Measurements from ENCODE around the gene CNTNAP2. TPM values are rescaled to one million over a fixed set of nuclear protein-coding genes. Genes with fewer than 3 reads are reported as not detected.

CNTNAP2 gene
- total and polyA plus RNA-seq, 9 of the 15 experiments (the other 6 are each of a cell fraction or from before 2014, with no cell fraction given), result 0.04 to 0.62 (median 0.09) TPM; not detected in 4

- intact Hi-C loops (cut with micrococcal nuclease) (no loop called here), in situ Hi-C loops (cut with MboI) (loop anchor here (5.0 kb wide), 1 partner anchor 40 kb away; no protein-coding TSS in a partner anchor)
- TF ChIP-seq TARDBP (IDR thresholded peaks at IDR 0.05) (no peak), NFE2 (IDR thresholded peaks at IDR 0.05; ENCODE audit: low read depth) (no peak), HNRNPLL (IDR thresholded peaks at IDR 0.05; ENCODE audit: low read depth, low read length, poor library complexity, severe bottlenecking) (no peak), MEIS2 (IDR thresholded peaks at IDR 0.05; ENCODE audit: partially characterized antibody) (no peak), HIVEP1 (CRISPR knock-in tag; IDR thresholded peaks at IDR 0.05) (no peak), SPI1 (IDR thresholded peaks at IDR 0.05; ENCODE audit: borderline replicate concordance, low read depth, low read length) (no peak), NUFIP1 (IDR thresholded peaks at IDR 0.05; ENCODE audit: partially characterized antibody) (no peak), ZNF644 (tag; IDR thresholded peaks at IDR 0.05; ENCODE audit: low read depth) (no peak), E2F1 (CRISPR knock-in tag; IDR thresholded peaks at IDR 0.05) (no peak), FOXA1 (IDR thresholded peaks at IDR 0.05; ENCODE audit: borderline replicate concordance) (no peak), POLR2H (tag; IDR thresholded peaks at IDR 0.05; ENCODE audit: low read depth) (no peak), ZNF174 (CRISPR knock-in tag; IDR thresholded peaks at IDR 0.05) (no peak), SMARCA4 (IDR thresholded peaks at IDR 0.05) (no peak), USF2 (CRISPR knock-in tag; IDR thresholded peaks at IDR 0.05) (no peak), NR4A1 (CRISPR knock-in tag; IDR thresholded peaks at IDR 0.05) (no peak), NR4A1 (tag; IDR thresholded peaks at IDR 0.05) (no peak), PHF8 (IDR thresholded peaks at IDR 0.05; ENCODE audit: borderline replicate concordance, low read length) (no peak)
- TF ChIP-seq, protein P1, sequence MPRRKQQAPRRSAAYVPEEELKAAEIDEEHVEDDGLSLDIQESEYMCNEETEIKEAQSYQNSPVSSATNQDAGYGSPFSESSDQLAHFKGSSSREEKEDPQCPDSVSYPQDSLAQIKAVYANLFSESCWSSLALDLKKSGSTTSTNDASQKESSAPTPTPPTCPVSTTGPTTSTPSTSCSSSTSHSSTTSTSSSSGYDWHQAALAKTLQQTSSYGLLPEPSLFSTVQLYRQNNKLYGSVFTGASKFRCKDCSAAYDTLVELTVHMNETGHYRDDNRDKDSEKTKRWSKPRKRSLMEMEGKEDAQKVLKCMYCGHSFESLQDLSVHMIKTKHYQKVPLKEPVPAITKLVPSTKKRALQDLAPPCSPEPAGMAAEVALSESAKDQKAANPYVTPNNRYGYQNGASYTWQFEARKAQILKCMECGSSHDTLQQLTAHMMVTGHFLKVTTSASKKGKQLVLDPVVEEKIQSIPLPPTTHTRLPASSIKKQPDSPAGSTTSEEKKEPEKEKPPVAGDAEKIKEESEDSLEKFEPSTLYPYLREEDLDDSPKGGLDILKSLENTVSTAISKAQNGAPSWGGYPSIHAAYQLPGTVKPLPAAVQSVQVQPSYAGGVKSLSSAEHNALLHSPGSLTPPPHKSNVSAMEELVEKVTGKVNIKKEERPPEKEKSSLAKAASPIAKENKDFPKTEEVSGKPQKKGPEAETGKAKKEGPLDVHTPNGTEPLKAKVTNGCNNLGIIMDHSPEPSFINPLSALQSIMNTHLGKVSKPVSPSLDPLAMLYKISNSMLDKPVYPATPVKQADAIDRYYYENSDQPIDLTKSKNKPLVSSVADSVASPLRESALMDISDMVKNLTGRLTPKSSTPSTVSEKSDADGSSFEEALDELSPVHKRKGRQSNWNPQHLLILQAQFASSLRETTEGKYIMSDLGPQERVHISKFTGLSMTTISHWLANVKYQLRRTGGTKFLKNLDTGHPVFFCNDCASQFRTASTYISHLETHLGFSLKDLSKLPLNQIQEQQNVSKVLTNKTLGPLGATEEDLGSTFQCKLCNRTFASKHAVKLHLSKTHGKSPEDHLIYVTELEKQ (CRISPR knock-in tag; IDR thresholded peaks at IDR 0.05), result no peak
- H4K20me1 ChIP-seq (replicated peaks; ENCODE audit: control insufficient read depth, insufficient read depth, low read length), result 0 out of 2 replicates have a peak, but pooled peaks cover 5% of the 10 kb centered on the region
- no peak overlapping the region for H2AFZ ChIP-seq (ENCODE audit: low read depth, low read length)
- 0% methylated on average over 4 of the region's 4 CpGs for WGBS (ENCODE audit: insufficient coverage, low coverage, missing lambda C conversion rate)
- no peaks in the 10 kb centered on the region for H3K36me3 ChIP-seq (ENCODE audit: control insufficient read depth, insufficient read depth, low read length)
- POLR2A ChIA-PET, result no interaction called here
- H3K9ac ChIP-seq (ENCODE audit: insufficient read depth in 1 of 2, low read depth in 2 of 2, low read length in 2 of 2), result no peak overlapping the region
- H3K27me3 ChIP-seq (ENCODE audit: control insufficient read depth in 2 of 2, insufficient read depth in 2 of 2, low read length in 2 of 2), result peaks cover 37% of the 10 kb centered on the region in 2 experiments
- H3K4me3 ChIP-seq, result no peak overlapping the region
- no TSS peak for BruUV-seq (replicated peaks)
- ATAC-seq (no peak), FAIRE-seq (no peak), DNase-seq (ENCODE audit: extremely low read depth in 1 of 4, low spot score in 3 of 4) (no peak)
- H3K9me3 ChIP-seq (replicated peaks; ENCODE audit: control insufficient read depth, insufficient read depth, low read depth, low read length), result no peaks in the 10 kb centered on the region
- CTCF ChIA-PET (ENCODE audit: low intra/inter-chr PET ratio), result no interaction called here
- no peak overlapping the region for H3K27ac ChIP-seq (ENCODE audit: extremely low read depth, low read depth, low read length)
- no peaks in the 10 kb centered on the region for H3K79me2 ChIP-seq (ENCODE audit: control insufficient read depth, insufficient read depth, low read length)
- no peaks in the 10 kb centered on the region for H3K4me1 ChIP-seq (replicated peaks in 1 of 2; ENCODE audit: control insufficient read depth in 2 of 2, insufficient read depth in 2 of 2, low read length in 2 of 2)
- no peak overlapping the region for H3K4me2 ChIP-seq (ENCODE audit: insufficient read depth, low read length)
- H3K9me1 ChIP-seq (ENCODE audit: control insufficient read depth, insufficient read depth, low read length), result no peaks in the 10 kb centered on the region
These were observed 2280.9 kb downstream of the CNTNAP2 start for GRCh38 chr7:148397551-148397950.
